K562 (cell line): Measurements from ENCODE around the gene ZNF775. TPM values are rescaled to one million over a fixed set of nuclear protein-coding genes. Genes with fewer than 3 reads are reported as not detected.

ENCODE experiments used
- CHD7 ChIP-seq: fragments of 200-600 bp; sonication (generic); IDR thresholded peaks from one replicate; pipeline ENCODE4 v1.6.1; 2012; ENCODE audit warnings: mild to moderate bottlenecking, low read depth, low read length, inconsistent platforms
- RERE ChIP-seq: sonication (generic); formaldehyde crosslinking; IDR thresholded peaks from 2 replicates; pipeline ENCODE4 v1.8.0; 2023; ENCODE audit warnings: missing genetic modification reagents, mild to moderate bottlenecking, borderline replicate concordance
- SUPT5H ChIP-seq: fragments of 450-650 bp; IDR thresholded peaks from 2 replicates; pipeline ENCODE4 v1.6.1; 2016
- TAF9B ChIP-seq: fragments of 450-650 bp; IDR thresholded peaks from 2 replicates; pipeline ENCODE4 v1.6.1; 2018; ENCODE audit warnings: mild to moderate bottlenecking; ENCODE audit not compliant: partially characterized antibody
- TFAP4 ChIP-seq: sonication (generic); formaldehyde crosslinking; IDR thresholded peaks from 2 replicates; pipeline ENCODE4 v1.8.0; 2022; ENCODE audit warnings: missing genetic modification reagents, mild to moderate bottlenecking, moderate library complexity, borderline replicate concordance
- U2AF2 ChIP-seq: fragments of 200-400 bp; formaldehyde crosslinking; optimal IDR thresholded peaks from 2 replicates; pipeline ENCODE3; 2017; ENCODE audit warnings: low read depth, mild to moderate bottlenecking, low read length
- polyA plus RNA-seq, 8 experiments: library from polyadenylated mRNA; depleted of rRNA in 4 of 8; stranded (reverse) in 5 of 8; unstranded in 3 of 8; fragments of >200 nt; fragmentation: Nextera tagmentation in 2 of 8; fragmentation: Illumina TruSeq in 1 of 8; extraction: Ambion mirVana in 2 of 8; extraction: Trizol in 1 of 8; gene quantifications; 2 replicates each; pipeline versions ENCODE4 v1.2.1 to v1.2.3, GENCODE V29; 2011 to 2014; ENCODE audit warnings: inconsistent platforms in 1 of 8, missing spikeins in 1 of 8
- total RNA-seq, 7 experiments: library from RNA; depleted of rRNA in 6 of 7; stranded (reverse); fragments of >200 nt in 6 of 7; fragmentation: Illumina TruSeq in 2 of 7; extraction: Trizol in 2 of 7; gene quantifications; 2 replicates each; pipeline versions ENCODE4 v1.2.1 to v1.2.3, GENCODE V29; 2011 to 2021; ENCODE audit warnings: low replicate concordance in 1 of 7

Gene ZNF775
- total and polyA plus RNA-seq, 9 of the 15 experiments (the other 6 are each of a cell fraction or from before 2014, with no cell fraction given): 0.04 to 18.7 (median 4.9) TPM

- TF ChIP-seq RERE (CRISPR knock-in tag) (no peak), CHD7 (no peak), TAF9B (no peak), TFAP4 (peak; percentile 64), SUPT5H (no peak), U2AF2 (no peak)
Observed at GRCh38 chr7:150400008-150400787, 21.1 kb downstream of the ZNF775 start (continued).
